CD4-positive, alpha-beta T cell treated with Interleukin-15 for 1 hour (primary cell): ENCODE results near the gene RPS10.
"Not testable (repeated sequence)": the region's sequence is repeated elsewhere in the genome, so short reads cannot be mapped to it uniquely, and the experiment has no call there.

Source experiments
- DNase-seq: peaks from one replicate; pipeline ENCODE4 v3.0.0-alpha.2; 2020

RPS10 gene

DNA sequence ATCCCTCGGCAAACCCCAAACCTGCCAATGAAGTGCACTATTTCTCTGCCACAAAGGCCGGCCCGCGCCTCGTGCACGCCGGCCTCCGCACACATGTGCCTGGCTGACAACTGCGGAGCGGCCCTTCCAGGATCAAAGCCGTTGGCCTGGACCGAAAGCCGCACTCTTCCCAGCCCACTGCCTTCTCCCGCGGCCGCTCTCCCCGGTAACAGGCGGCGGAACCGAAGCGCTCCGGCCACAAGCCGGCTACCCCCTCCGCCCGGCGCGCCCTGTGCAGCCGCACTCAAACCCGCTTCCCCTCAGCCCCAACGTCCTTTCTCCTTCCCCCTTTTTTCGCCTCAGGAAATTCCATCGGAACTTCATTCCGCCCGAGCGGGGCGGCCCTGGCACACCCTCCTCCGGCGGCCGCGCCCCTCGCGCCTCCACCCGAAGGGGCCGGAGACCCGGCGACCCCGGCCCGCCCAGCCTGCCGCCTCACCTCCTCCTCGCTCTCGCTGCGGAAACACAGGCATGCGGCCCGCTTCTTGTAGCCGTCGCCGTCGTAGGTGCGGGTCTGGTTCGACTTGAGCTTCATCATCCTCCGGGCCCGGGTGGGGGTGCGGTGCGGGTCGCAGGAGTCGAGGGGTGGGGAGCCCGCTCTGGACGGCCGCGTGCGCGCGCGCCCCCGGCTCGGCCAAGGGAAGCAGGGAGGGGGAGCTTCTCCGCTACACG lies 33.9 kb downstream of the RPS10 start:
- peak; percentile 29 for DNase-seq

- no peak for DNase-seq
Observed at GRCh38 chr6:34391473-34391785, 34.4 kb downstream of the RPS10 start.

DNA sequence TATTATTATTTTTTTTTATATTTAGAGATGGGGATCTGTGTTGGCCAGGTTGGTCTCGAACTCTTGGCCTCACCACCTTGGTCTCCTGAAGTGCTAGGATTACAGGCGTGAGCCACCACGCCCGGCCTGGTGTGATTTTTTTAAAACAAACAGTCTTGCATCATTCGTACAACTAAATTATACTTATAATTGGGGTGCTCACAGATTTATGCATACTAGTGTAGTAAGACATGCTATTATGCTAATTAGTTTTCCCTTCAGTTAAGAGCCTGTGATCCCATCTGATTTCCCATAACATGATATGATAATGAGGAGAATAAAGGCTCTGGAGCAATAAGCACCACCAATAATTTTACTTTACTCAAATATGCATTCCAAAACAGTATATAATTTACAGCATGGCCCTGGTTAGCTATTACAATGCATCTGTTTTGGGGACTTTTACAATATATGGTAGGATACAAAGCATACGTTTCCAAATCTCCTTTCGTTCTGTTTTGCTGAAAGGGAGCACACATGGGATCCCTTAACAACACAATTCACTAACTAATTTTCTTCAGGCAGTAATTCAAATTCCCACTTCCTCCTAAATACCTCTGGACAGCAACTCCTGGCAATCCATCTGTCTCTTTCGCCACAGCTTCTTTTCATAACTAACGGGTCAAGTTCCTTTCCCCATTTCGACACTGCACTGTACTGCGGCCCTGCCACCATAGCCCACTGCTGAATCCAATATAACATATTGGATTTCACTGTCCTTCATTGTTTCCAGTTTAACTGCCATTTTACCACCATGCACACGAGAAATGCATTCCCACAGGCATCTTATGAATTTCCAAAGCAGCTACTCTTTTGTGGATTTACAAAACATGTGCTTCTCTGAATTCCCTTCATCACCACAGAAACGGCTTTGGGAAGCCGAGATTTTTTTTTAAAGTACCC lies 35.1 kb downstream of the RPS10 start:
- no peak for DNase-seq

DNA sequence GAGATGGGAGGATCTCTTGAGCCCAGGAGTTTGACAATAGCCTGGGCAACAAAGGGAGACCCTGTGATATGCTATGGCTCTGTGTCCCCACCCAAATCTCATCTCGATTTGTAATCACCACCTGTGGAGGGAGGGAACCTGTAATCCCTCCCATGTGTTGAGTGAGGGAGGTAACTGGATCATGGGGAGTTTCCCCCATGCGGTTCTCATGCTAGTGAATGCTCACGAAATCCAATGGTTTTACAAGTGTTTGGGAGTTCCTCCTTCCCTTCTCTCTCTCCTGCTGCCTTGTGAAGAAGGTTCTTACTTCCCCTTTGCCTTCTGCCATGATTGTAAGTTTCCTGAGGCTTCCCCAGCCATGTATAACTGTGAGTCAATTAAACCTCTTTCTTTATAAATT lies 36.8 kb downstream of the RPS10 start:
- DNase-seq: no peak

DNA sequence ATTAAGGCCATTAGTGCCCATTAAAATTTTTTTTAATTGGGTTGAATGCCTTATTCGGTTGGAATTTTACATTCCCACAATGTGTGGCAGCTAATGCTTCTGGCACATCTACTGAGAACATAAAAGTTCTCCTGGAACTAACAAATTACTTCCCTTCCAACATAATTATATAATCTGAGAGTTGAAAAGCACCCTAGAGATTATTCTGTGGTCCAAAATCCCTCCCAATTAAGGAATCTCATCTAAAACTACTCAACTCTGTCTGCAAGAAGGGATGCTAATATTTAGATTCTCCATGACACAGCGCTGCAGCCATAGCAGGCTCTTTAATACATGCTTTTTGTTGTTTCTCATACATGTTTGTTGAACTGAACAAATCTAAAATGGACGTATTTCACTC lies 37.4 kb downstream of the RPS10 start:
- DNase-seq: no peak

- no peak for DNase-seq
Observed at GRCh38 chr6:34386316-34387137, 39.3 kb downstream of the RPS10 start.

DNA sequence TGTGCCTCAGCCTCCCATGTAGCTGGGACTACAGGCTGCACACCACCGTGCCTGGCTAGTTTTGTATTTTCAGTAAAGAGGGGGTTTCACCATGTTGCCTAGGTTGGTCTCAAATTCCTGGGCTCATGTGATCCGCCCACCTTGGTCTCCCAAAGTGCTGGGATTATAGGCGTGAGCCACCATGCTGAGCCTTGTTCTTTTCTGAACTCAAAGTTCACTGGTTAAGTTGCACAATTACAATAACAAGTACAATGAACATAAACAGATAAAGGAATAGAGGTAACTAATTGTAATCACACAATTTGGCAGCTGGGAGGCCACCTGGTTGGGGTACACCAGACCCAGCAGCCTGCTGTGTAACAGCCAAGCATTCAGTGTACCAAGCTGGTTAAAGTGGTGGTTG lies 40.1 kb downstream of the RPS10 start:
- no peak for DNase-seq

DNA sequence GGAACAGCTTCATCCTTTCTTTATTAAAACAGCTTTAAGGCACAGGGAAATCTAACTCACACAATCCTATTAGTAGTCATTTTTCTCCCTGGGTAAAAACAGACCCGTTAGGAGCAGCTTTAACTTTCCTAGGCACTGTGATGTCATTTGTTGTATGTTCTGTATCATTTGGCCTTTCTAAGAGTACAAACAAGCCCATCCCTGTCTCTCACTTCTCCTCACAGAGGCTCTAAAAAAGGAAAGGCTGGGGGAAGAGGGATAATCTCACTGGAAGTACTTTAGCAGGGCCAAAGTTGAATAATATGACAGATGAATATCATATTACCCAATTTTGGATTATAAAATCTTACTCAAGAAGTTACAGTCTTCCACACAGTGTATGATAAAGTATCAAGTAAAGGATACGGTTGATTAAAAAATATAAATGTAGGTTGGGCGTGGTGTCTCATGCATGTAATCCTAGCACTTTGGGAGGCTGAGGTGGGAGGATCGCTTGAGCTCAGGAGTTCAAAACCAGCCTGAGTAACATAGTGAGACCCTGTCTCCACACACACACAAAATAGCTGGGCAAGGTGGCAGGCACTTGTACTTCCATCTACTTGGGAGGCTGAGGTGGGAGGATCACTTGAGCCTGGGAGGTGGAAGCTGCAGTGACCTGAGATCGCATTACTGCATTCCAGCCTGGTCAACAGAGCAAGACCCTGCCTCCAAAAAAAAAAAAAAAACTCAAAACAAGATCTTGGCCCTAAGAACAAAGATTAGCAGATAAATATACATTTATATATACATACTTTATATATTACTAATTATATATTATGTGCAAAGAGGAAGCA lies 41.3 kb downstream of the RPS10 start:
- DNase-seq: no peak

- DNase-seq: no peak
Observed at GRCh38 chr6:34383656-34384320, 42.1 kb downstream of the RPS10 start.

DNA sequence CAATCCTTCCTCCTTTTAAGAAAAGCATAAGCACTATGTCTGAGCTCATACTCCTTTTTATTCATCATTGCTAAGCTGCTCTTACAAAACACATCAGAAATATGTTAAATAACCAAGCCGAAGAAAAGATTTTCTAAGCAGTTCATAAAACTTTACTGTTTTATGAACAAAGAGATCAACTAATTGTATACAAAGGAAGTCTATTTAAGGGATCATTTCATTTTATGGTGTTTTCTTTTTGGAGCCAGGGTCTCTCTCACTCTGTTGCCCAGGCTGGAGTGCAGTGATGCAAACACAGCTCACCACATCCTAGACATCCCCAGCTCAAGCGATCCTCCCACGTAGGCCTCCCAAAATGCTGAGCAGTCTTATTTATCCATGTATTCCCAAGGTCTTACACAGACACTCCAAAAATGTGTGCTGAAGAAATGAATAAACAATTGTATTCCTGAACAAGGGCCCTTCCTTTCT lies 42.7 kb downstream of the RPS10 start:
- no peak for DNase-seq

DNA sequence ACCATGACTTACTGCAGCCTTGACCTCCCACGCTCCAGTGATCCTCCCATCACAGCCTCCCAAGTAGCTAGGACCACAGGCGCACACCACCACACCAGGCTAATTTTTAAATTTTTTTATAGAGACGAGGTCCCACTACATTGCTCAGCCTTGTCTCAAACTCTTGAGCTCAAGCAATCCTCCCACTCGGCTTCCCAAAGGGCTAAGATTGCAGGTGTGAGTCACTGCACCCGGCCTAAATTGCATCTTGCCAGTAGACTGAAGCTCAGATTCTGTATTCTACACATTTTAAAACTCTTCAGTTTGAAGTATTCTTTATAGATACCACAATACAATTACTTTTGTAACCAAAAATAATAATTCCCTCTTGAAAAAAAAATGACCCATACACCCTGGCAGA lies 44.8 kb downstream of the RPS10 start:
- DNase-seq: no peak

GRCh38 chr6:34378470-34378869 lies 47.4 kb downstream of the RPS10 start:
- DNase-seq: no peak

- no peak for DNase-seq
Observed at GRCh38 chr6:34377984-34378383, 47.9 kb downstream of the RPS10 start.

GRCh38 chr6:34377571-34377970 lies 48.3 kb downstream of the RPS10 start:
- DNase-seq: not testable (repeated sequence)

- no peak for DNase-seq
Observed at GRCh38 chr6:34375833-34376232, 50.0 kb downstream of the RPS10 start.

DNA sequence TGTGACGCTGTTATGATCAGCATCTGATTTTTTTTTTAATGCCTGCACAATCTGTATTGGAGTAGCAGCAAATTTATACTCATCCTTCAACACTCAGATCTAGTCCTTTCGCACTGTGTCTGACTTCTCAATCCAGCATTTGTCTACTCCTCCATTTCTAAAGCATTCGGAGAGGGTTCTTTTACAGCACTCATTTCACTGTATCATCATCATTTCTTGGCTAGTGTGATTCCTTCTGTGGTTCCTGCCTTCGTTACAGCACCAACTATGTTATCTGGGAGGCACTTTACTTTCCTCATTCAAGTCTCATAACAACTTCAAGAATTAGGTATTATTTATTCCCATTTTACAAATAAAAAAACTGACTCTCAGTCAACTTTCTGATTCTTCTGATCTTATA lies 51.4 kb downstream of the RPS10 start:
- DNase-seq: no peak

- DNase-seq: no peak
Observed at GRCh38 chr6:34374069-34374468, 51.8 kb downstream of the RPS10 start.

- DNase-seq: no peak
Observed at GRCh38 chr6:34373511-34373910, 52.4 kb downstream of the RPS10 start.

- DNase-seq: not testable (repeated sequence)
Observed at GRCh38 chr6:34371865-34372264, 54.0 kb downstream of the RPS10 start.

GRCh38 chr6:34370361-34370760 lies 55.5 kb downstream of the RPS10 start:
- no peak for DNase-seq

- no peak for DNase-seq
Observed at GRCh38 chr6:34369385-34369784, 56.5 kb downstream of the RPS10 start.
